GM15510 (cell line): ENCODE results near the gene HSF4.

Experiments used
- POLR2A ChIP-seq: IDR thresholded peaks from 3 replicates; pipeline ENCODE4 v1.6.1; 2011; ENCODE audit warnings: borderline replicate concordance; ENCODE audit not compliant: insufficient read length; ENCODE audit errors: extremely low read depth

Gene HSF4

GRCh38 chr16:67183627-67184452, 19.3 kb downstream of the HSF4 start, which contains the start of gene MATCAP1:
Gene MATCAP1 (minus strand): TSS chr16:67183963. CDS start chr16:67180610, 3,353 bp downstream.
- TF ChIP-seq POLR2A = peak; percentile 51

DNA sequence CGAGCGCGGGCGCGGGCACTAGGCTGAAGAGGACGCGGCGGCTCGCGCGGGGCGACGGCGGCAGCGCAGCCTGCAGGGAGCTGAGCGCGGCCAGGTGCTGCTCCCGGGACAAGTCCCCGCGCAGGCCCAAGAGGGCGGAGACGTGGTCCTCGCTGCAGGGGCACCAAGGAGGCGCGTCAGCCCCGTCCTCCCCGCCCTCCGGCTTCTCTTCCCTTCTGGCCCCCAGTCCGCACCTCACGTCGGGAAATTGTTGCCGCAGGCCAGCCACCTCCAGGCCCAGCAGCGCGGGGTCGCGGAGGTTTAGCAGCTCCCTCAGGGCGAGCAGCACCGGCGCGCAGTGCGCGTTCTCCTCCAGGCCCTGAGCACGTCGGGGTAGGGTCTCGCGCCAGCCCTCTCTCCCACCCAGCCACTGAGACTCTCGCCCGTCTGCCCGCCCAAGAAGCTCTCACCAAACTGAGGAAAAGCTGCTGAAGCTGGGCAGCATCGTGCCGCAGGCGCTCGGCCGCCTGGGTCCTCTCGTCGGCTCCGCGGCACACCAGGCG, 20.0 kb downstream of the HSF4 start:
- TF ChIP-seq POLR2A = no peak

DNA sequence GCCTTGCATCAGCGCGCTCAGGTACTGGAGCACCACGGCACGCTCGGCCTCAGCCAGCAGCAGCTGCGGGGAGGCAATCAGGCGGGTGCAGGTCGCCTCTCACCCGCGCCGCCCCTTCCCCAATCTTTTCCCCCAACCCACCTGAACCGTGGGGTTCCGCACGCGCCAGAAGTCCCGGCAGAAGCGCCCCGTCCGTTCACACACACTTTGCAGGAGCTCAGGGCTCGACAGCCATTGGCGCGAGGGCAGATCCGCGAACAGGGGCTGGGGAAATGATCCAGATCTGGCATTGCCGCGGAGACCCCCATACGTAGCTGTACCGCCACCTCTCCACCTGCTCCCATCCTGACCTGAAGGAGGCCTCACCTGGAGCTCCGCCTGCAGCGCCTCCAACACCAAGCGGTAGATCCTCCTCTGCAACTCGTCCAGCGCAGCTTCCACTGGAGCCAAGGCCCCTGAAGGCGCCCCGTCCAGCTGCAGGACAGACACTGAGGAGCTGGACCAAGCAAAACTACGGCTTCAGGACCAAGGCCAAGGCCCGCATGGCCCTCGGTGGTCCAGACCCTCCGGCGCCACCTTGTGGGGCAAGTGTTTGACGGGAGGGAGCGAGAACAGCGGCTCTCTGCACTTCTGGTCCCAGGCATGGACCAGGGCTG, 20.6 kb downstream of the HSF4 start:
- no peak for TF ChIP-seq POLR2A

GRCh38 chr16:67185651-67186134, 21.1 kb downstream of the HSF4 start:
- TF ChIP-seq POLR2A = no peak

DNA sequence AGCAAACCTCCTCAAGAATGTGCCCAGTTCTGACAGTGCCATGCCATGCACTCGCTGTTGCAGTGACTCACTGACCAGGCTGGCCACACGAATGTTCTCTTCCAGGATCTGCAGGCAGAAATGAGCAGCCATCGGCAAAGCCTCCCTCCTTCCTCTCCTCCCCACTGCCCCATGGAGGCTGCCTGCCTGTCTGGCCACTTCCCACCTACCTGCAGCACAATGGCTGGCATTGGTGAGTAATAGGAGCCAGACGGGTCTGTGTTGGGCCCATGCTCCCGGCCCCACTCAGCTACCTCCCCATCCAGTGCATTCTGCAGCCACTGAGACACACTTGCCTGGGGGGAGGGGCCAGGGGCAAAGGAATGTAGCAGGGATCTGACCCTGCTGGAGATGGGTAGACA, 22.0 kb downstream of the HSF4 start:
- no peak for TF ChIP-seq POLR2A

GRCh38 chr16:67187175-67187890, 22.8 kb downstream of the HSF4 start:
- no peak for TF ChIP-seq POLR2A

DNA sequence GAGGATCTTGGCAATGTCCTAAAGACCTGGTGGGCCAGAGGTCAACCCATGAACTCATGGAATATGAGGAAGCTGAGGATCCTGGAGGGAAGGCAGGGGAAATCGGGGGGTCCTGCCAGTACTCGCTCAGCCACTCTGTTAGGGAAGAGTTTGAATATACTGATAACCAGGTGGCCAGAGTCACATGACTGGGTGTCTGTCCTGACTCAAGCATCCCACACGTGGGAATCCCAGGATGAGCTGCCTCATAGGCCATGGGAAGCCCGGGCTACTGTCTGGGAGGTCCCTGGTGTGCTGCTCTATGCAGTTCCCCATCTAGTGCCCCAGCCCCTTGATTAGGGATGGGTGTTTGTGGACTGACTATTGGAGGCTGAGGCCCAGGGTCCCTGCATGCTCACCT, 23.8 kb downstream of the HSF4 start:
- TF ChIP-seq POLR2A = no peak

- no peak for TF ChIP-seq POLR2A
Observed at GRCh38 chr16:67188798-67189197, 24.3 kb downstream of the HSF4 start.

DNA sequence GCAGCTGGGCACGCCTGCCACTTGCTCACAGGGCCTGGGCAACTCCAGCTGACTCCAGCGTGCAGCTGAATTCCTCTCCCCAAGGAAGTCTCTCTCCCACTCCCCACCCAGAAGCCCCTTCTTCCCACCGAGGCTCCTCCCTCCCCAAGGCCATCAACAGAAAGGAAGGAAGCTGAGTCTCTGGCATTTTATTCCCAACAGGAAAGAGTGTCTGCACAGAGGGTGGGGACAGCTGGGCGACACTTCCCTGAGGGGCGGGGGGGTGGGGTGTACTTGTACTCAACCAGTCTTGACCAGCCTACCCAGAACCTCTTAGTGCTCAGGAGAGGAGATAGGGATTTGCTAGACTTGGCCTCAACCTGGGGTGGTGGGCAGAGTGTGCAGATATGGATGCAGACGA, 25.5 kb downstream of the HSF4 start, which contains the start of gene EXOC3L1:
Gene EXOC3L1, minus strand, starts transcription at position 96 of the 400 bp plus-strand sequence. CDS start 460 bp downstream, outside the sequence.
- no peak for TF ChIP-seq POLR2A

GRCh38 chr16:67190448-67191399, 26.2 kb downstream of the HSF4 start:
- TF ChIP-seq POLR2A = no peak

- TF ChIP-seq POLR2A = no peak
Observed at GRCh38 chr16:67191411-67191994, 27.0 kb downstream of the HSF4 start.

GRCh38 chr16:67191995-67192681, 27.6 kb downstream of the HSF4 start, which contains the start of gene E2F4:
Gene E2F4 (plus strand): TSS chr16:67192155. CDS start chr16:67192228, 73 bp downstream.
- peak; percentile 83 for TF ChIP-seq POLR2A
